Amygdala (tissue), 56 donors: Measurements from ENCODE around the gene PRKRIP1.
"Not testable (repeated sequence)": the region's sequence is repeated elsewhere in the genome, so short reads cannot be mapped to it uniquely, and the experiment has no call there.

ENCODE experiments used
- DNase-seq, 56 donors: peaks; one replicate each; lab custom pipeline; 2025; lab: John Stamatoyannopoulos, UW

Gene PRKRIP1

DNA sequence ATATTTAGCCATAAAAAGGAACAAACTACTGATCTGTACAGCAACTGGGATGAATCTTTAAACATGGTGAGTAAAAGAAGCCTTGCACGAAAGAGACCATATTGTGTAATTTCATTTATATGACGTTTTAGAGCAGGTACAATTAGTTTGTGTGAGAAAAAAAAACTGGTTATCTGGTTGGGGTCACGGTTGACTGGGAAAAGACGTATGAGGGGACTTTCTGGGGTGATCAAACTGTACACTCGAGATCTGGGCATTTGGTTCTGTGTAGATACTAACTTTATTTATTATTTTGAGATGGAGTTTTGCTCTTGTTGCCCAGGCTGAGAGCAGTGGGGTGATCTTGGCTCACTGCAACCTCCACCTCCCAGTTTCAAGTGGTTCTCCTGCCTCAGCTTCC, 4.2 kb downstream of the PRKRIP1 start:
- DNase-seq = no peak

DNA sequence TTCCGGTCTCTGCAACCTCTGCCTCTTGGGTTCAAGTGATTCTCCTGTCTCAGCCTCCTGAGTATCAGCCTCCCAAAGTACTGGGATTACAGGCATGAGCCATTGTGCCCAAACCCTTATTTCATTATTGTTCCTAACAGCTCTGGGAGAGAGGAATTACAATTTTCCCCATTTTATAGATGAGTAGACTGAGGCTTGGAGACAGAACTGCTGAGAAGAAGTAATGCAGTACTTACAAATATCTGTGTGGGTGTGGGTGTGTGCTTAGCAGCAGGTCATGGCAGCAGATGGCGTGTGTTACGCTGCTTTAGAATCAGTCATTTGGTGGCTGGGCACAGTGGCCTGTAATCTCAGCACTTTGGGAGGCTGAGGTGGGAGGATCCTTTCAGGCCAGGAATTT, 7.4 kb downstream of the PRKRIP1 start:
- DNase-seq = no peak

DNA sequence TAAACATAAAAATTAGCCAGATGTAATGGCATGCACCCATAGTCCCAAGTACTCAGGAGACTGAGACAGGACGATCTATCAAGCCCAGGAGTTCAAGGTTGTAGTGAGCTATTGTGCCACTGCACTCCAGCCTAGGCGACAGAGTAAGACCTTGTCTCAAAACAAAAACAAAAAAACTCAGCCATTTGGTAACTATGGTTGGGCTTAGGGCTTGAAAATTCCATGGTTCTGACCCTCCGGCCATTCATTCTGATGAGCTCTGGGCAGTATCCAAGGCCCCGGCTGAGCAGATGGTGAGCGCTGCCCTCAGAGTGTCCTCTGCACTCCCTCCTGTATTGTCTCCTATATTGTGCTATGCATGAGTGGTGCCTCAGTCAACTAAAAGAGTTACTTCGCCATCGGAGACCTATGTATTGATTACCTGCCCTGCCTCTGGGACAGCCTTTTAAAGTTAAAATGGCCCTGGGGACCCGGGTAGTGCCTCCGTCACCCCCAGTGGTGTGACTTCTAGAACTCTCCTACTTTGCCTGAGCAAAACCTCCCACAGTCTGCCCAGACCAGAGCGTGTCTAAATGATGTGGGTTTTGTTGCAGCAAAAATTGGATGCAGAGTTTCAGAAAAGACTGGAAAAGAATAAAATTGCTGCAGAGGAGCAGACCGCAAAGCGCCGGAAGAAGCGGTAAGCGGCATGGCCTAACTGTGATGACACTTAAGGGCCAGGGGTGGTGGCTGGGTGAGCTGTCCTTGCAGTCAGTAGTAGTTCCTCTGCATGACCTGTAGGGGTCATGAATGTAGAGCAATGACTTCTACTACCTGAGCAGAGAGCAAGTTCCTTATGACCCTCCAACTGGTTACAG, 8.1 kb downstream of the PRKRIP1 start:
- no peak for DNase-seq

DNA sequence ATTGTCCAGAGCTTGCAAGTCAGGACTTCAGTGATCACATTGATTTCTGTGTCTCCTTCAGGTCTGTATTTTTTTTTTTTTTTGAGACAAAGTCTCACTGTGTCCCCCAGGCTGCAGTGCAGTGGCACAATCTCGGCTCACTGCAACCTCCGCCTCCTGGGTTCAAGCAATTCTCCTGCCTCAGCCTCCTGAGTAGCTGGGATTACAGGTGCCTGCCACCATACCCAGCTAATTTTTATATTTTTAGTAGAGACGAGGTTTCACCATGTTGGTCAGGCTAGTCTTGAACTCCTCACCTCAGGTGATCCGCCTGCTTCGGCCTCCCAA, 8.7 kb downstream of the PRKRIP1 start:
- not testable (repeated sequence) for DNase-seq

DNA sequence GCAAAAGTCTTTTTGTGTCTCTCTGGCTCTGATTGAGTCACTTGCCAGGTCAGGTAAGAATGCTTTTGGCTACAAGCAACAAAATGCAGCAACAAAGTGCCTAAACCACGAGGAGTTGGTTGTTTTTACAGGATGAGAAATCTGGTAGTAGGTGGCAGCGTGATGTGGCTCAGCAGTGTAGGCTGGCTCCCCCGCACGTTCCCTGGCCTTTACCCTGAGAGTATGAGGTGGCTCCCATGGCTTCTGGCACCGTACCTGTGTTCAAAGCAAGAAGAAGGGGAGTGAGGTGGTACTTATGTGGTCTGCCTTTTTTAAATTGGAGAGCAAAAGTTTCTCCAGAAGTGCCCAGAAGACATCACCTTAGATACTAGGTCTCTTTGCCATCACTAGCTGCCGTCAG, 11.7 kb downstream of the PRKRIP1 start:
- peak in 1 of 56 donors; percentile 11 for DNase-seq

DNA sequence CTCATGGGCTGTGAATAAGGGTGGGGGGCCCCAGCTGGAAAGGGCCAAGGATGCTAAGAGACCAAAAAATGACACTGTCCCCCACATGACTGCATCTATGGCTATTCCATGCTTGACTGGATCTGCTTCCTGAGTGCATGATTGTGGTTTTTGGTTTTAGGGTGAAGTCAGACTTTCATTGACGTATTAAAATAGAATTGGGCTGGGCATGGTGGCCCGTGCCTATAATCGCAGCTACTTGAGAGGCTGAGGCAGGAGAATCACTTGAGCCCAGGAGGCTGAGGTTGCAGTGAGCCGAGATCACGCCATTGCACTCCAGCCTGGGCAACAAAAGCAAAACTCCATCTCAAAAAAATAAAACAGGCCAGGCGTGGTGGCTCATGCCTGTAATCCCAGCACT, 12.4 kb downstream of the PRKRIP1 start:
- DNase-seq = not testable (repeated sequence)

DNA sequence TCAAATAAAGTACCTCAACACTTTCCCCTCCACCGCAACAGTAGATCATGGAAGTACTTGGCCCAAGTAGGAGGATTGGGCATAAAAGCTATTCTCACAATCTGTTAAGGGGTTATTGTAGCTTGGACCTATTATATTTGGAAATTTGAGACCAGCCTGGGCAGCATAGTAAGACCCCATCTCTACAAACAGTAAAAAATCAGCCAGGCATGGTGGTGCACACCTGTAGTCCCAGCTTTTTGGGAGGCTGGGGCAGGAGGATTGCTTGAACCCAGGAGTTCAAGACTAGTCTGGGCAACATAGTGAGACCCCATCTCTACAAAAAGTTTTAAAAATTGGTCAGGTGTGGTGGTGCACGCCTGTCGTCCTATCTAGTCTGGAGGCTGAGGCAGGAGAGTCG, 13.2 kb downstream of the PRKRIP1 start:
- no peak for DNase-seq

DNA sequence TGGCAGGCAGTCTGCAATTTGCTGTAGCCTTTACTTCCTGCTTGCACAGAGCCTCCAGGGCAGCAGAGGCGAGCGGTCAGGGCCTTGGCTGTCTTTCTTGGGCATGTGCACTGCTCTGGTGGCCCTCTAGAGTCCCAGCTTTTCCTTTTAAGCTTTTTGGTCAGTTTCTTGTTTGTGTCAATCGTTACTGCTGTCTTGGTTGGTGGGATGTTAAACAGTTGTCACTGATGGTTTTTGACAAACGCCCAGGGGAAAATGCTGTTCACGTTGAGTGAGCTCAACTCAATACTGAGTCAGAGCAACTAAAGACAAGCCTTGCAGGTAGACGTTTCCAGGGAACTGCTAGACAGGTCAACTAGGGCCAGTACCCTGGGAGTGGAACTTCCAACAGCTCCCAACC, 14.0 kb downstream of the PRKRIP1 start:
- DNase-seq = no peak

DNA sequence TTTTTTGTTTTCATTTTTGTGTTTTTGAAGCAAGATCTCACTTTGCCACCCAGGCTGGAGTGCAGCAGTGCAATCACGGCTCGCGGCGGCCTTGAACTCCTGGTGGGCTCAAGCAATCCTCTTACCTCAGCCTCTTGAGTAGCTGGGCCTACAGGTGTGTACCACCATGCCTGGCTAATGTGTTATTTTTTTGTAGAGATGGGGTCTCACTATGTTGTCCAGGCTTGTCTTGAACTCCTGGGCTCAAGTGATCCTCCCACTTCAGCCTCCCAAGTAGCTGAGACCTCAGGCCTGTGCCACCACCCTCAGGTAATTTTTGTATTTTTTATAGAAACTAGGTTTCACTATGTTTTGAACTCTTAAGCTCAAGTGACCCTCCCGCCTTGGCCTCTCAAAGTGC, 14.8 kb downstream of the PRKRIP1 start:
- no peak for DNase-seq

DNA sequence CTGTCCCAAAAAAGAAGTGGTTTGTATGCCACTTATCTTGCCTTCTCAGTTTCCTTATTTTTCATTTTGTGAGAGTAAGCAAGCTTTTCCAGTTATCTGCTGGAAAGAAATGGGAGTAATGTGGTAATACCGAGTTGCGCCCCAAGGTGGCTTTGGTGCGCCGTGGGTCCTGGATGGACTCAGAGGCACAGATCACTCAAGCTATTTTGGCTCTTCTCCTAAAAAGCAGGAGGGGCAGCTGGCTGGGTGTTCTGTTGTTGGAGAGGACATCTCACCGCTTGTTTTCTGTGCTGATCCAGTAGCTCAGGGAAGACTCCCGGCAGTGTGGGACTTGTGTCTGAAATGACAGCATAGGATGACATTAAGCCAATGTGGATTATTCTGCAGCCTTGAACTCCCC, 16.4 kb downstream of the PRKRIP1 start:
- DNase-seq = peak in 18 of 56 donors; percentile 7 to 47 (median 24)

DNA sequence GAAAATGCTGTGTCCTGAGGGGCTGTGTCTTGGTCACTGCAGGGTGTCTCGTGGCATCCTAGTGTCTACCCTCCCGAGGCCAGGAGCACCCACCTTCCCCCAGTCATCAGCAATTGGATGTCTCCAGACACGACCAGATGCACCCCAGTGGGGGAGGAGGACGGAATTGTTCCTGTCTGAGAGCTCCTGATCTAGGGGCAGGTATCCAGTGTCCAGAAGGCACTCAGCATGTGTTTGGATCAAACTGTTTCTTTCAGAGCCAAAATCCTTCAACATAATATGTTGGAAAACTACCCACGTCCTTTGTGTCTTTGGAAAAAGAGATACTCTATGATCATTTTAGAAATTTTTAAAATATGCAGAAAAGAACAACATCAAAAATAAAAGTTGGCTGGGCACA, 16.9 kb downstream of the PRKRIP1 start:
- no peak for DNase-seq

DNA sequence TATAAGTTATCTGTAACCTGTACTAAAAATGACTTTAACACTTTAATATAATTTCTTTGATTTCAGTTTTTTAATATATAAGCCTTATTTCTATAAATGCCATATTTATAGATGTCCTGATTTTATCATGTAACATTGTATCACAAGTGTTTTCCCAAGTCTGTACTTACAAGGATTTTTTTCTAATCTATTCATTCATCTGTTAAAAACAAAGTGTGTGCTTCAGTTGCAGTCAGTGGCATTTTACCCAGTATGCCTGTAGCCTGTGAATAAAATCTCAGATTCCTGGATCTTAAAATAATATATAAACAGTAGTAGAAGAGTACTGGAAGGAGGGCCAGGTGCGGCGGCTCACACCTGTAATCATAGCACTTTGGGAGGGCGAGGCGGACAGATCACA, 17.4 kb downstream of the PRKRIP1 start:
- no peak for DNase-seq

DNA sequence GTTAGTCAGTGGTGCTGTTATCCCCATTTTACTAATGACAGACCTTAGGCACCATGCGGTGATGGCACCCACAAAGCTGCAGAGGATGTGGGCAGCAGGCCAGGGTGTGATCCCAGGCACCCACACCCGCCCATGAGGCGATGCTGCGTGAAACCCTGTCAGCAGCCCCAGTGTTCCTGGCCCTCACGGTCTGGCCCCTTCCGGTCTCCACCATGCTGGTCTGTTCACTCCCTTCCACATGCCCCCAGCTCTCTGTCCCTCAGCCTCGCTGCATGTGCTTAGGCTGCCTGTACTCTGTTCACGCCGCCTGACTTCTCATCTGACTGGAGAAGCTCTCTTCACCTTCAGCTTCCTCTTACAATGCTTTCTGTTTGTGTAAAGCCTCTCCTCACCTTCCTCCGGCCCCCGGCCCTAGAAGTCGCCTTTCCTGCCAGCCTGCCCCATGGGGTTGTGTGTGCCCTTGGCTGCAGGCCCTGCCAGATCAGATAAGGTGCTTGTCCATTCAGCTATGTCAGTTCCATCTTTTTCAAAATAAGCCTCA, 19.6 kb downstream of the PRKRIP1 start:
- DNase-seq = peak in 1 of 56 donors; percentile 22

DNA sequence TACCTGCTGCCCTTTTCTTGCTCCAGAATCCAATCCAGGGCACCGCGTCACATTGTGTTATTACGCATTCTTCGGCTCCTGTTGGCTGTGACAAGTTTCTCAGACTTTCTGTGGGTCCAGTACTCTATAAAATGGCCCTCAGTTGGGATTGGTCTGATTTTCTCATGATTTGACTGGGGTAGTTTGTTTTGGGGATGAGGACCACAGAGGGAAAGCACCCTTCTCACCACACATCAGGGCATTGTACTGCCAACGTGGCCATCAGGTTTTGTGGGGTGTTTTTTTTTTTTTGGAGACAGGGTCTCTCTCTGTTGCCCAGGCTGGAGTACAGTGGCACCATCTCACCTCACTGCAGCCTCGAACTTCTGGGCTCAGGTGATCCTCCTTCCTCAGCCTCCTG, 20.2 kb downstream of the PRKRIP1 start:
- no peak for DNase-seq

DNA sequence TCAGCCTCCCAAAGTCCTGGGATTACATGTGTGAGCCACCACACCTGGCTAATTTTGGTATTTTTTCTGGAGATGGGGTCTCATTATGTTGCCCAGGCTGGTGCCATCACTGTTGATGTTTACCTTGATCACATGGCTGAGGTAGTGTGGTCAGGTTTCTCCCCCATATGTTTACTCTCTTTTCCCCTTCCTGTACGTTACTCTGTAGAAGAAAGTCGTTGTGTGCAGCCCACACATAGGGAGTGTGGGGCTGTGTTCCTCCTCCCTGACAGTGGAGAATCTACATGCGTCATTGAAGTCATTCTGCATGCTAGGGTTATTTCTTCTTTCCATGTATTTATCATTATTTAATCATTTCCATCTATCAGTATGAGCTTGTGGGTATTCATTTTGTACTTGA, 20.9 kb downstream of the PRKRIP1 start:
- DNase-seq = no peak

DNA sequence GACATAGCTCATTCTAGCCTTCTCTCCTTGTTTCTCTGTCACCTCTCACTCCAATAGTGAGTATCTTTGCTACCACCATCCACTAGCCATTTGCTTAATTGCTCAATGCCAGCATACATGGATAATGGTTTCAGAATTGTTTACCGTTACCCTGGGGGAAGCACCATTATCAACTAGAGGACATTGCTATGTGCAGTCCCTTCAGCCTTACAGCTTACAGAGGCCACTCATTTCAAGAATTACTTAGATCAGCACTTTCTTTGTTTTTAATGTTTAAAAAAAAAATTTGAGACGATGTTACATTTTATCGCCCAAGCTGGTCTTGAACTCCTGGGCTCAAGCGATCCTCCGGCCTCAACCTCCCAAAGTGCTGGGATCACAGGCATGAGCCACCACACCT, 22.4 kb downstream of the PRKRIP1 start:
- no peak for DNase-seq

DNA sequence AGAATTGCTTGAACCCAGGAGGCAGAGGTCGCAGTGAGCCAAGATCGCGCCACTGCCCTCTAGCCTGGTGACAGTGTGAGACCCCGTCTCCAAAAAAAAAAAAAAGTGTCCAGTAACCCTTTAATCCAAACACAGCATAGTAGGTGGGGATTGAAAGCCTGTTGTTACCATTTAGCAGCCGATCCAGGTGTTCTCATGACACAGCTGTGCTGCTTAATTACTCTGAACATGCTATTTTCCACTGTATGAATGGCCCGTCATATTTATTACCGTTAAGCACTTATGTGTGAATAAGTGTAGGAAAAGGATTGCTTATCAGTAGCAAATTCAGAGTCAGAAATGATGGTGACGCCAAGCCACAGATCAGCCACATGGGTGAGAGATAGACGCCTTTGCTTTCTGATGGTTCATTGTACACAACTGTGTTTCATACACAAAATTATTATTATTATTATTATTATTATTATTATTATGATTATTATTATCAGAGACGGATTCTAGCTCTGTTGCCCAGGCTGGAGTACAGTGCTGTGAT, 25.6 kb downstream of the PRKRIP1 start:
- DNase-seq = no peak

DNA sequence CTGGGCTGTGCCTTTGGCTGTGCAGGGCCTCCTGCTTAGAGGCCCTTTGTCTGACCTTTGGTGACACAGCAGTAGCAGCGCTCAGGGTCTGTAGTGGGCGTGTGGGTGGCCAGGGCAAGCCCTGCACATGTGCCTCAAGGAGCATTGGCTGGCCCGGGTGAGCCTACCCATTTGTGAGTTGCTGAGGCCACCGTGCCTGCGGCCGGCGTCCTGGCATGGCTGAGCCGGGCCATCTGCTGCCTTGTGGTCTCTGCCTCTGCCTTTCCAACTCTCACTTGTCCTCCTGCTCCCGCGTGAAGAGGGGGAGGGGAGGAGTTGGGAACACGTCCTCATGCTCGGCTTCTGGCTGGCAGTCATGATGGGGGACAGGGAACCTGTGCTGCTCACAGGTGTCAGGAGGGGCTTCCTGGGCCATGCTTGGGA, 28.0 kb downstream of the PRKRIP1 start:
- DNase-seq = no peak

DNA sequence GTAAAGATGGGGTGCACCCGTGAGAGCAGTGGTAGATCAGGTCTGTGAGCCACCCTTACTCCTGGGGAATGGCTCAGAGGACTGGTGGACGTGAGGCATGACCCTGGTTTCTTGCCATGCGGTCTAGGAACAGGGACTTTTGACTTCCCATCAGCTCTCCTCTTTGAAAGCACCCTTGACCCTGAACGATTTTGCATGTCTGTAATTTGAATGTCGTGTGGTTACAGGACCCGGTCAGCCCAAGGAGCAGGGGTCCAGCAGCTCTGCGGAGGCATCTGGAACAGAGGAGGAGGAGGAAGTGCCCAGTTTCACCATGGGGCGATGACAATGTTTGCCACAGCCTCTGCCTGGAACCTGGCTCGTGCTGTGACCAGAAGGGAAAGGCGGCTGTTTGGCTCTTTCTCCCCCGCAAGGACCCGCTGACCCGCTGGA, 28.6 kb downstream of the PRKRIP1 start:
- peak in 6 of 56 donors; percentile 12 to 43 (median 22) for DNase-seq

DNA sequence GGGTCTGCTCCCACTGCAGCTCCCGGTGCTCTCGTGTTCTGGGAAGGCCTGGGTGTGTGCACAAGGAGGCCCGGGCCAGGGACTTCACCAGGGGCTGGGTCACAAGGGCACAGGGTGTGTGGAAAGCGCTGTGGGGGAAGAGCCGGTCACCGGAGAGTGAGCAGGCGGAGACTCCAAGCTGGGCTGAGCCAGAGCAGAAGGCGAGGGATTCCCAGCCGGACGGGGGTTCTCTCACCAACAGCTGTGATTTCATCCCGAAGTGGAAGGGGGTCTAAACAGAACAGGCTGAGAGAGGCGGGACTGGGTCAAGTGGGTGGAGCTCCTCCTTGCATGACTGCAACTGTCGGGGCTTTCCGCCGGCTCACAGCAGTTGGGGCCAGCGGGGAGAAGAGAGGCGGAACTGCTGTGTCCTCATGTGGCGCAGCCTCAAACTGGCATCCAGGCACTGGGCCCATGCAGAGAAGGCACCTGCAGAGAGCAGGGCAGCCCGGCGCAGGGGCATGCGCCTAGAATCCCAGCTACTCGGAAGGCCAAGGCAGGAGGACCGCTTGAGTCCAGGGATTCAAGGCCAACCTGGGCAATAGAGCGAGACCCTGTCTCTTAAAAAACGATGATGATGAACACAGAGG, 29.6 kb downstream of the PRKRIP1 start:
- DNase-seq = peak in 12 of 56 donors; percentile 15 to 44 (median 27)

DNA sequence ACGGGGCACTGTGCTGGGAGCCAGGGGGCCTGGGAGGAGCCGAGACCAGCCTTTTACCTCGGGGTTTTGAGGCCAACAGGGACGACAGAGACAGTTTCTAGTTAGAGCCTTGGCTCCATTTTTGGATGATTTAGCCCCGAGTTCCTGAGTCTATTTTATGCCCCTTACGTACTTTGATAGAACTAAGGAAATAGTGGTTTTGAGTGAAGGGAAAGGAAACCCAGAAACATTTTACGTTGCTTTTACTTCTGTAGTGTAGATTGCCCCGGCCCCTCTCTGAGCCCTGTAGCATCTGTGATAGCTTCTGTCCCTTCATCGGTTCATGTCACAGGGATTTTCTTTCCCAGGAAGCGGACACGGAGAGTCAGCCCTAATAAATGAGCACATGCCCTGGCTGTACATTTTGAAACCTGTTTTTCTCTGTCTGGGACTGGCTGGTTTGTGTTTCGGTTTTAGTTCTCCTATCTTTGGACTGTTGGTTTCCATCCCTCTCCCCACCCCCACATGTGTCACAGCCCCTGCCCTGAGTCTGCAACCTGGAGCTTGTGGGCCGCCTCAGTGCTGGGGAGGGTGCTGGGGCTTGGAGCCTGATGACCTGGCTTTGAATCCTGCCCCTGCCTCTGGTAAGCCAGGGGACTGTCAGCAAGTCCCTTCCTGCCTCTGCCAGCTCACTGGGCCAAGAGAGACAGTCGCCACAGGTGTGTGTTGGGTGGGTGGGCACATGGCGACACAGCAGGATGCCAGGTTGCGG, 30.3 kb downstream of the PRKRIP1 start:
- DNase-seq = peak in 5 of 56 donors; percentile 12 to 41 (median 17)
